OCI-LY7 (cell line): ENCODE measurements around the gene PRKG1. TPM values are rescaled to one million over a fixed set of nuclear protein-coding genes. Genes with fewer than 3 reads are reported as not detected.

Source experiments
- BruUV-seq: library from RNA; stranded (reverse); fragments of 400-500 nt; replicated peaks from 2 replicates; lab custom pipeline; 2021; lab: Mats Ljungman, UMichigan
- CTCF ChIA-PET: fragments of 300-600 bp; sonication (Branson Sonifier 250); formaldehyde crosslinking; loops from one replicate; lab custom pipeline; 2022; ENCODE audit warnings: antibody characterized with exemption; ENCODE audit not compliant: unreplicated experiment; lab: Charles Lee
- POLR2A ChIA-PET: fragments of 300-600 bp; sonication (Branson Sonifier 250); formaldehyde crosslinking; loops from one replicate; lab custom pipeline; 2022; ENCODE audit warnings: antibody characterized with exemption; lab: Charles Lee
- DNase-seq: peaks from one replicate; pipeline ENCODE4 v3.0.0-alpha.2; 2015; ENCODE audit warnings: low spot score
- H2AFZ ChIP-seq: fragments of 200-600 bp; sonication (generic), shearing (Covaris generic); 2 replicates; pipeline ENCODE4 v1.6.1; 2014; ENCODE audit warnings: mild to moderate bottlenecking, antibody characterized with exemption, low read length, moderate library complexity
- H3K27ac ChIP-seq: fragments of 200-600 bp; sonication (generic); 2 replicates; pipeline ENCODE4 v1.5.1; 2014; ENCODE audit warnings: mixed run types, low read depth, mild to moderate bottlenecking, moderate library complexity, low read length, inconsistent platforms; ENCODE audit not compliant: poor library complexity, severe bottlenecking
- H3K36me3 ChIP-seq: fragments of 200-600 bp; sonication (generic); 2 replicates; pipeline ENCODE4 v1.6.1; 2014; ENCODE audit warnings: mild to moderate bottlenecking, antibody characterized with exemption, low read length, moderate library complexity, mixed read lengths; ENCODE audit not compliant: insufficient read depth
- H3K4me1 ChIP-seq: fragments of 200-600 bp; sonication (generic); 2 replicates; pipeline ENCODE4 v1.5.1; 2014; ENCODE audit warnings: mild to moderate bottlenecking, low read length; ENCODE audit not compliant: insufficient read depth, poor library complexity, severe bottlenecking
- H3K4me2 ChIP-seq: fragments of 200-600 bp; sonication (generic); 2 replicates; pipeline ENCODE4 v1.6.1; 2014; ENCODE audit warnings: mild to moderate bottlenecking, low read length
- H3K4me3 ChIP-seq: fragments of 200-600 bp; sonication (generic); 2 replicates; pipeline ENCODE4 v1.5.1; 2014; ENCODE audit warnings: mild to moderate bottlenecking, low read depth, low read length; ENCODE audit not compliant: poor library complexity, severe bottlenecking
- H3K79me2 ChIP-seq: fragments of 200-600 bp; sonication (generic); 2 replicates; pipeline ENCODE4 v1.6.1; 2016; ENCODE audit warnings: low read depth, mild to moderate bottlenecking, low read length, moderate library complexity, mixed read lengths; ENCODE audit not compliant: insufficient read depth
- H3K9me2 ChIP-seq: fragments of 200-600 bp; sonication (generic); 2 replicates; pipeline ENCODE4 v1.6.1; 2016; ENCODE audit warnings: mild to moderate bottlenecking, low read length, mixed read lengths; ENCODE audit not compliant: insufficient read depth
- H3K9me3 ChIP-seq: fragments of 200-600 bp; sonication (generic); 2 replicates; pipeline ENCODE4 v1.6.1; 2014; ENCODE audit warnings: mild to moderate bottlenecking, mixed run types, low read length, mixed read lengths
- H4K20me1 ChIP-seq: fragments of 200-600 bp; sonication (generic); 2 replicates; pipeline ENCODE4 v1.6.1; 2014; ENCODE audit warnings: mild to moderate bottlenecking, antibody characterized with exemption, low read length, moderate library complexity, mixed read lengths; ENCODE audit not compliant: insufficient read depth
- EZH2phosphoT487 ChIP-seq: fragments of 200-600 bp; sonication (generic); IDR thresholded peaks from 2 replicates; pipeline ENCODE4 v1.6.1; 2018; ENCODE audit warnings: low read depth, borderline replicate concordance, mild to moderate bottlenecking, mixed run types, antibody characterized with exemption, low read length, moderate library complexity, mixed read lengths
- intact Hi-C: fragments of 100-400 bp; cut with micrococcal nuclease; formaldehyde crosslinking; loops from one replicate; pipeline ENCODE4 v1.10.0; 2022; ENCODE audit not compliant: unreplicated experiment
- total RNA-seq, 2 experiments: library from RNA; depleted of rRNA in 1 of 2; stranded (reverse); fragments of >200 nt in 1 of 2; shearing (Covaris generic) in 1 of 2; gene quantifications; 2 replicates each; pipeline ENCODE4 v1.2.3, GENCODE V29; 2014 to 2022
- TF ChIP-seq, protein P1 (sequence below): fragments of 200-600 bp; sonication (generic); conservative IDR thresholded peaks from 2 replicates; pipeline ENCODE4 v1.5.1; 2014; ENCODE audit warnings: mild to moderate bottlenecking, antibody characterized with exemption, low read length, moderate library complexity, mixed read lengths

PRKG1 gene
- total RNA-seq, 2 experiments from 2014 or later, result not detected

DNA sequence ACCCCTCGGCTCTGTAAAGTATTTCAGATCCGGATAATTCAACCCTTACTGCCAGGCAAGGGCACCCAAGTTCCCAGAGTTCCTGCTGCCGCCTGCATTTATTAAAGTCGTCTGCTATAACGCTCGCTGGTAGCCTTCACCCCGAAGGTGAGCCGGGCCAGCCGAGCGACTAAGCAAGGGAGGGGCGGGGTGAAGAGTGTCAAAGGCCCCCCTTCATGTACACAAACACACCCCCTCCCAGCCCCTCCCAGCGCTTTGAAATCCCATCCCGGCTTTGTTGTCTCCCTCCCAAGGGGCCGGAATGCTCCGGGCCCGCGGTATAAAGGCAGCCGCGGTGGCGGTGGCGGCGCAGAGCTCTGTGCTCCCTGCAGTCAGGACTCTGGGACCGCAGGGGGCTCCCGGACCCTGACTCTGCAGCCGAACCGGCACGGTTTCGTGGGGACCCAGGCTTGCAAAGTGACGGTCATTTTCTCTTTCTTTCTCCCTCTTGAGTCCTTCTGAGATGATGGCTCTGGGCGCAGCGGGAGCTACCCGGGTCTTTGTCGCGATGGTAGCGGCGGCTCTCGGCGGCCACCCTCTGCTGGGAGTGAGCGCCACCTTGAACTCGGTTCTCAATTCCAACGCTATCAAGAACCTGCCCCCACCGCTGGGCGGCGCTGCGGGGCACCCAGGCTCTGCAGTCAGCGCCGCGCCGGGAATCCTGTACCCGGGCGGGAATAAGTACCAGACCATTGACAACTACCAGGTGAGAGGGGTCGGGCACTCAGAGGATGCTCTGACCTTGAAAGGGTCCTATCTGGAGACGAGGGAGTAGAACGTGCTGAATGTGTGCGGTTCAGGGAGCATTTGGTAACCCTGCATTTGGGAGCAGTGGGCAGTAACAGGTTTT, 1239.9 kb downstream of the PRKG1 start, which contains the start of gene DKK1:
Gene DKK1 (plus strand): TSS at position 349 of the 889 bp plus-strand sequence. CDS start 154 bp downstream, at position 503.
- H3K79me2 ChIP-seq, result no peaks in the 10 kb centered on the region
- DNase-seq, result no peak
- H3K4me1 ChIP-seq, result no peaks in the 10 kb centered on the region
- no peaks in the 10 kb centered on the region for H3K36me3 ChIP-seq
- no peak within 1 kb of the TSS for H2AFZ ChIP-seq
- H4K20me1 ChIP-seq, result no peaks in the 10 kb centered on the region; the same call in 1 of the 2 replicates
- no TSS peak for BruUV-seq
- no peak within 1 kb of the TSS for H3K4me3 ChIP-seq
- H3K9me3 ChIP-seq, result no peaks in the 10 kb centered on the region
- TF ChIP-seq, protein P1, sequence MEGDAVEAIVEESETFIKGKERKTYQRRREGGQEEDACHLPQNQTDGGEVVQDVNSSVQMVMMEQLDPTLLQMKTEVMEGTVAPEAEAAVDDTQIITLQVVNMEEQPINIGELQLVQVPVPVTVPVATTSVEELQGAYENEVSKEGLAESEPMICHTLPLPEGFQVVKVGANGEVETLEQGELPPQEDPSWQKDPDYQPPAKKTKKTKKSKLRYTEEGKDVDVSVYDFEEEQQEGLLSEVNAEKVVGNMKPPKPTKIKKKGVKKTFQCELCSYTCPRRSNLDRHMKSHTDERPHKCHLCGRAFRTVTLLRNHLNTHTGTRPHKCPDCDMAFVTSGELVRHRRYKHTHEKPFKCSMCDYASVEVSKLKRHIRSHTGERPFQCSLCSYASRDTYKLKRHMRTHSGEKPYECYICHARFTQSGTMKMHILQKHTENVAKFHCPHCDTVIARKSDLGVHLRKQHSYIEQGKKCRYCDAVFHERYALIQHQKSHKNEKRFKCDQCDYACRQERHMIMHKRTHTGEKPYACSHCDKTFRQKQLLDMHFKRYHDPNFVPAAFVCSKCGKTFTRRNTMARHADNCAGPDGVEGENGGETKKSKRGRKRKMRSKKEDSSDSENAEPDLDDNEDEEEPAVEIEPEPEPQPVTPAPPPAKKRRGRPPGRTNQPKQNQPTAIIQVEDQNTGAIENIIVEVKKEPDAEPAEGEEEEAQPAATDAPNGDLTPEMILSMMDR, result no peak
- no peak for TF ChIP-seq EZH2phosphoT487
- no peak within 1 kb of the TSS for H3K4me2 ChIP-seq
- CTCF ChIA-PET, result no interaction called here
- intact Hi-C loops, result no loop called here
- POLR2A ChIA-PET, result no interaction called here
- H3K27ac ChIP-seq, result no peak within 1 kb of the TSS
- no peaks in the 10 kb centered on the region for H3K9me2 ChIP-seq

- BruUV-seq, result no TSS peak
- Histone ChIP-seq H3K9me2 (no peaks in the 10 kb centered on the region), H3K4me3 (no peak overlapping the region), H2AFZ (no peak overlapping the region), H4K20me1 (no peaks in the 10 kb centered on the region; the same call in 1 of the 2 replicates), H3K27ac (no peak overlapping the region), H3K4me2 (no peak overlapping the region), H3K79me2 (no peaks in the 10 kb centered on the region), H3K36me3 (no peaks in the 10 kb centered on the region), H3K9me3 (no peaks in the 10 kb centered on the region), H3K4me1 (no peaks in the 10 kb centered on the region)
- TF ChIP-seq, protein P1, result no peak
- no peak for TF ChIP-seq EZH2phosphoT487
- intact Hi-C loops, result no loop called here
- ChIA-PET CTCF (no interaction called here), POLR2A (no interaction called here)
- DNase-seq, result no peak
These were observed 1240.7 kb downstream of the PRKG1 start for GRCh38 chr10:52314822-52315552.
